Activated naive CD4-positive, alpha-beta T cell (primary cell): ENCODE results near the gene FYTTD1.

Experiments used
- DNase-seq, 4 experiments: peaks; one replicate each; lab custom pipeline; 2025; lab: John Stamatoyannopoulos, UW

FYTTD1 gene

GRCh38 chr3:197833930-197834715 is 84.4 kb downstream of the FYTTD1 start:
- no peak for DNase-seq

GRCh38 chr3:197835509-197835908 is 85.8 kb downstream of the FYTTD1 start:
- no peak for DNase-seq

- DNase-seq: no peak
Observed at GRCh38 chr3:197836244-197836643, 86.6 kb downstream of the FYTTD1 start.
